Left kidney (tissue), 2 donors: Measurements from ENCODE around the gene CSNK1G3. TPM values are rescaled to one million over a fixed set of nuclear protein-coding genes. Genes with fewer than 3 reads are reported as not detected.

Experiments
- DNase-seq: peaks from one replicate; pipeline ENCODE4 v3.0.0-alpha.2; 2013
- polyA plus RNA-seq: library from polyadenylated mRNA; unstranded; fragments of 120-200 nt; gene quantifications from one replicate; pipeline ENCODE4 v1.2.1, GENCODE V29; 2013; ENCODE audit not compliant: insufficient read length

CSNK1G3 gene
- polyA plus RNA-seq, 1 donor: 47.2 TPM

GRCh38 chr5:123639244-123639643 lies 127.3 kb downstream of the CSNK1G3 start:
- DNase-seq: no peak

- no peak for DNase-seq
Observed at GRCh38 chr5:123645024-123645603, 133.1 kb downstream of the CSNK1G3 start.

GRCh38 chr5:123647066-123647465 lies 135.1 kb downstream of the CSNK1G3 start:
- no peak for DNase-seq

- no peak for DNase-seq
Observed at GRCh38 chr5:123651234-123651633, 139.3 kb downstream of the CSNK1G3 start.

- no peak for DNase-seq
Observed at GRCh38 chr5:123659011-123659410, 147.0 kb downstream of the CSNK1G3 start.

- DNase-seq: no peak
Observed at GRCh38 chr5:123659495-123659894, 147.5 kb downstream of the CSNK1G3 start.

GRCh38 chr5:123664961-123665360 lies 153.0 kb downstream of the CSNK1G3 start:
- DNase-seq: no peak

GRCh38 chr5:123665822-123666371 lies 153.9 kb downstream of the CSNK1G3 start:
- DNase-seq: no peak

Other genes starting within 250 kb of the CSNK1G3 start
- gene CEP120, start 88.8 kb upstream of the CSNK1G3 start, polyA plus RNA-seq: 25.2 TPM